ENCODE results near the gene LAPTM5.

DNA sequence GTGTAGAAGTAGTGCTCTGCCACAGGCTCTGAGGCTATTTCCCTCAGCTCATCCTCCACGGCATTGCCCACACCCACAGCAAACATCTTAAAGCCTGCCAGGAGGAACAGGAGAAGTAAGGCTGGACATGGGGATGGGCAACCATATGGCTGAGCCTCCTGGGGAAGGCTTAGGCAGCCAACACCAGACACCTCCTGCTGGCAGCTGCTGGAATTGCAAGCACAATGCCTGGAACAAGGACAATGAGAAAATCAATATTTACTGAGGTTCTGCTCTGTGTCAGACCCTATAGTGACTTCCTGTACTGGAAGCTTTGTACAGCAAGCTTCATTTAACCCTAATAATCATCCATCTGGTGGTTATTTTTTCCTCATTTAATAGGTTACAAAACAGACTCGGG, 42.4 kb downstream of the LAPTM5 start:
- TF ChIP-seq CTCF (IDR thresholded peaks at IDR 0.05), result peak; percentile 48
- TF ChIP-seq EZH2 (IDR thresholded peaks at IDR 0.05), result no peak

Measured in neural progenitor cell (in vitro differentiated cells).